Cardiac fibroblast (primary cell): ENCODE data around the gene ASAP2.

Experiments
- DNase-seq, 2 donors: peaks; one replicate each; pipeline versions ENCODE4 v3.0.0 to v3.0.0-alpha.2; 2010; ENCODE audit warnings: low read depth in 2 of 2
- H3K4me3 ChIP-seq, 2 donors: replicated peaks in 1 of 2; 1 replicate in 1 of 2; 2 replicates in 1 of 2; pipeline ENCODE4 v1.5.1; 2011; ENCODE audit warnings: low read depth in 2 of 2, low read length in 2 of 2, mild to moderate bottlenecking in 2 of 2, moderate library complexity in 1 of 2
- TF ChIP-seq, protein P1 (sequence below): IDR thresholded peaks from one replicate; pipeline ENCODE4 v1.5.1; 2011; ENCODE audit warnings: low read depth, mild to moderate bottlenecking, low read length, inconsistent platforms

ASAP2 gene

DNA sequence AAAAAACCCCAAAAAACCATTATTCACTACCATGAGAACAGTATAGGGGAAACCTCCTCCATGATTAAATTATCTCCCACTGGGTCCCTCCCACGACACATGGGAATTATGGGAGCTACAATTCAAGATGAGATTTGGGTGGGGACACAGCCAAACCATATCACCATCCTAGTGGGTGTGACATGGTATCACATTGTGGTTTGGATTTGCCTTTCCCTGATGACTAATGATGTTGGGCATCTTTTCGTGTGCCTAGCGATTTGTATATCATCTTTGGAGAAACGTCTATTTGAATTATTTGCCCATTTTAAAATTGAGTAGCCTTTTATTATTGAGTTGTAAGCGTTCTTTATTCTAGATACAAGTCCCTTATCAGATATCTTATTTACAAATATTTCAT, 8.7 kb upstream of the ASAP2 start:
- no peak for DNase-seq
- H3K4me3 ChIP-seq = no peak overlapping the region
- TF ChIP-seq, protein P1, sequence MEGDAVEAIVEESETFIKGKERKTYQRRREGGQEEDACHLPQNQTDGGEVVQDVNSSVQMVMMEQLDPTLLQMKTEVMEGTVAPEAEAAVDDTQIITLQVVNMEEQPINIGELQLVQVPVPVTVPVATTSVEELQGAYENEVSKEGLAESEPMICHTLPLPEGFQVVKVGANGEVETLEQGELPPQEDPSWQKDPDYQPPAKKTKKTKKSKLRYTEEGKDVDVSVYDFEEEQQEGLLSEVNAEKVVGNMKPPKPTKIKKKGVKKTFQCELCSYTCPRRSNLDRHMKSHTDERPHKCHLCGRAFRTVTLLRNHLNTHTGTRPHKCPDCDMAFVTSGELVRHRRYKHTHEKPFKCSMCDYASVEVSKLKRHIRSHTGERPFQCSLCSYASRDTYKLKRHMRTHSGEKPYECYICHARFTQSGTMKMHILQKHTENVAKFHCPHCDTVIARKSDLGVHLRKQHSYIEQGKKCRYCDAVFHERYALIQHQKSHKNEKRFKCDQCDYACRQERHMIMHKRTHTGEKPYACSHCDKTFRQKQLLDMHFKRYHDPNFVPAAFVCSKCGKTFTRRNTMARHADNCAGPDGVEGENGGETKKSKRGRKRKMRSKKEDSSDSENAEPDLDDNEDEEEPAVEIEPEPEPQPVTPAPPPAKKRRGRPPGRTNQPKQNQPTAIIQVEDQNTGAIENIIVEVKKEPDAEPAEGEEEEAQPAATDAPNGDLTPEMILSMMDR = no peak

GRCh38 chr2:9199716-9200632, 6.6 kb upstream of the ASAP2 start:
- TF ChIP-seq, protein P1 = no peak
- DNase-seq = peak; percentile 68 to 84
- no peak overlapping the region for H3K4me3 ChIP-seq

DNA sequence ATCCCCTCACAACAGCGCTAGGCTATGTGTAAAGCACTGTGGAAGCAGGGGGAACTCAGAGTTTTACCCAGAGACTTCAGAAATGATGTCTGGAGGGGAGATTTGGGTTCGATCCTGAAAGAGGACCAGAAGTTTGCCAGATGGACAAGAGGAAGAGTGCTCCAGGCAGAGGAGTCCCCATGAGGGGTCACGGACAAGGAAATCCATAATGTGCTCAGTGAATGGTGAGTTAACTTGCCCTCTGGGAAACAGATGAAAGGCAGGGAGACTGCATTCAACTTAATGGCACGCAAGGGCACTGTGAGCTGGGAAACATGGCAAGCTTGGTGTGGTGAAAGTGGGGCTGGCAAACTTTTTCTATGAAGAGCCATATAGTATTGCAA, 6.0 kb upstream of the ASAP2 start:
- TF ChIP-seq, protein P1 = no peak
- H3K4me3 ChIP-seq = no peak overlapping the region
- DNase-seq = no peak

DNA sequence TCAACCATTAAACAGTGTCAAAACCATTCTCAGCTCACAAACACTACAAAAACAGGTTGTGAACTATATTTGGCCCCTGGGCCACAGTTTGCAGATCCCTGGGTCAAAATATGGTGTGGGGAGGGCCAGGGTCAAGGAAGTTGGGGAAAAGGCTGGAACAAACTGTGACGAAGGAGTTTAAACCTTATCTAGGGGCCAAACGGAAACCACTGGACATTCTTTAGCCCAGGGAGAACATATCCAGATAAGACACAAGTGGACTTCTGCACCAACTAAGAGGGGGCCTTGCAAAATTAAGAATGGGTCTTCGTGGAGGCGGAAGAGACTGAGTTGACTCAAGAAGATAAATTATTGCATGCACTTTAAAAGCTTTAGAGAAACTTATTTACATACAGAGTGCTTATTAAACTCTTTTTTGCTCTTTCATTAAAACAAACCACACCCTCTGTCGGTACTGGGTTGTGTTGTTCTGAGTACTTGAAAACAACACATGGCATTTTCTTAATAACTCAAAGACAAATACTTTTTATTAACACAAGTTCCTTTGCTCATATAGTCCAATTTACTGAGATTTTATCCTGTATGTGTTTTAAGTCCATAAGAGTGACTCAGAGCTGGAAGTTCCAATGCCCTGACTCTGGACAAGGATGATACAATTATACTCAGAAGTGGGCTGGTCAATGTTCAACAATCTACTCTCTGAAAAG, 5.3 kb upstream of the ASAP2 start:
- TF ChIP-seq, protein P1 = no peak
- peak; percentile 86 to 87 for DNase-seq

GRCh38 chr2:9203006-9203405, 3.6 kb upstream of the ASAP2 start:
- TF ChIP-seq, protein P1 = no peak
- H3K4me3 ChIP-seq = no peak overlapping the region
- DNase-seq = no peak

More for the DNA sequence above, 5.3 kb upstream of the ASAP2 start:
- no peak overlapping the region for H3K4me3 ChIP-seq

DNA sequence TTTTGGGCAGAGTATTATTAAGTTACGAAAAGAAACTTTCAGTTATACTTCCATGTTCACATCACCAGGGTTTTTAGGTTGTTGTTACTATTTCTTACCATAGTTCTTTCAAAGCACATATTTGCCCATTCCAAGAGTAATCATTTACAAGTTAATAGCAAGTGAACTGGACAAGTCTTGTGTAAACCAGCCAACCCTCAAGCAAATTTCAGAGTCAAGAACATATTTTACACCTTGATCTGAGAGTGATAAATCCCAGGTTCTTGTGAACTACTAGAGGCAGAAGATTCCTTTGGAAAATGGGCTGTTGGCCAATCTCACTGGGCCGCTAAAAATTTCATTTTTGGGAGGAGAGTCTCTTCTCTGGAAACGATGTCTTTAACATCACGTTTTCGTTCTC, 2.7 kb upstream of the ASAP2 start:
- no peak overlapping the region for H3K4me3 ChIP-seq
- no peak for DNase-seq
- TF ChIP-seq, protein P1 = no peak
